Breast epithelium (tissue), 3 donors: ENCODE measurements around the gene HSF5.

Experiments
- CTCF ChIP-seq, 3 donors: fragments of 450-650 bp; IDR thresholded peaks; one replicate each; pipeline ENCODE4 v1.5.1; 2016 to 2017; ENCODE audit warnings: antibody characterized with exemption in 3 of 3, mild to moderate bottlenecking in 3 of 3, moderate library complexity in 3 of 3
- POLR2A ChIP-seq: fragments of 450-650 bp; IDR thresholded peaks from one replicate; pipeline ENCODE4 v1.6.1; 2016; ENCODE audit warnings: antibody characterized with exemption, mild to moderate bottlenecking, moderate library complexity

DNA sequence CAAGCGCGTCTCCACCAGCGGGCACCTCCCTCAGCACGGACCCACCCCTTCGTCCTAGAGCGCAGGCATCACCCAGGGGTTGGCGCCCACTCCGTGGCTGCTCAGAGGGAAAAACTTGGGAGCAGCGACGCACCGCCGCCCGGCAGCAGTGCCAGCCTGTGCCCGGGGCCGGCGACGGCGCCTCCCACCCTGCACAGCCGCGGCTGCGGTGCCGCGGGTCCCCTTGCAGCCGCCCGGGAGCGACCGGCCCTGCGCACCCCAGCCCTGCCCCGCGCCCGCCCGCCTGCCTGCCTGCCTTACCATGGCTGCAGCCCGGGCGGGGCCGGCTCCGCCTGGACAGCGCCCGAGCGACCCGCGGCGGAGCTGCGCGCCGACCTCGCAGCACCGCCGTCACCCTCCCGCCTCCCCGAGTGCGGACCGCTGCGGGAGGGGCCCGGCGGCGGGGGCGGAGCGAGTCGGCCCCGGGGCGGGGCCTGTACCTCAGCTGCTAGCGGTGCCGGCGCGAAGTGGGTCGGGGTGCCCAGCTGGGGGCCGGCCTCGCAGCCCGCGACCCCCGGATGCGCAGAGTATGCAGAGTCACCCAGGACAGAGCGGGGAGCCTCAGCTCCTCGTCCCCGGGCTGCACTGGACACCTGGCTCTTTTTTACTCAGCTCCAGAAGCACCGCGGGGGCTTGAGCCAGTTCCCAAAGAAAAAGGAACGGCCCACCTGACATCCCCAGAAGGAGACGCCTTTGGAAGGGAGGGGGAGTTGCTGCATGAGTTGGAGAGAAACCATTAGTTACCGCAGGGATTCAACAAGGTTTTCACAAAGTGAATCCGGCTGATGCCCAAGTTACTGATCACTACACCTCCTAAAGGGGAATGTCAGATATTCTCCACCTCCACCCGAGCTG is 43.7 kb upstream of the HSF5 start:
- TF ChIP-seq POLR2A (no peak), CTCF (IDR thresholded peaks at IDR 0.05) (no peak)
